IMR-90 (cell line): ENCODE measurements around the gene DISC1. TPM values are rescaled to one million over a fixed set of nuclear protein-coding genes. Genes with fewer than 3 reads are reported as not detected.

Experiments used
- ATAC-seq: fragments of 200-7000 bp; cut with Tn5 transposase; 2 replicates; pipeline ENCODE4 v1.9.1; 2020; ENCODE audit warnings: low read depth, mild to moderate bottlenecking, moderate library complexity
- BruUV-seq: library from RNA; stranded (reverse); fragments of 400-500 nt; replicated peaks from 2 replicates; lab custom pipeline; 2021; lab: Mats Ljungman, UMichigan
- CTCF ChIA-PET: fragments of 300-600 bp; formaldehyde crosslinking; extraction: SDS; loops from one replicate; lab custom pipeline; 2021; ENCODE audit warnings: antibody characterized with exemption; lab: Yijun Ruan, JAX
- POLR2A ChIA-PET: fragments of 300-600 bp; sonication (Branson Sonifier 250); formaldehyde crosslinking; loops from one replicate; lab custom pipeline; 2022; ENCODE audit warnings: antibody characterized with exemption; ENCODE audit not compliant: unreplicated experiment; lab: Charles Lee
- DNase-seq: peaks from one replicate; pipeline ENCODE4 v3.0.0; 2013
- H2AFZ ChIP-seq: replicated peaks from 2 replicates; pipeline ENCODE3; 2013; ENCODE audit warnings: low read length, mild to moderate bottlenecking; ENCODE audit not compliant: poor library complexity
- H2AK5ac ChIP-seq: 2 replicates; pipeline ENCODE4 v1.6.1; 2013; ENCODE audit warnings: low read depth, low read length, inconsistent platforms
- H2AK9ac ChIP-seq: replicated peaks from 2 replicates; pipeline ENCODE3; 2013; ENCODE audit warnings: mild to moderate bottlenecking, low read depth, low read length, moderate library complexity; ENCODE audit not compliant: poor library complexity
- H2BK120ac ChIP-seq: 2 replicates; pipeline ENCODE4 v1.6.1; 2013; ENCODE audit warnings: low read depth, low read length, inconsistent platforms
- H2BK15ac ChIP-seq: 3 replicates; pipeline ENCODE4 v1.6.1; 2013; ENCODE audit warnings: low read depth, low read length, inconsistent platforms
- H2BK20ac ChIP-seq: 2 replicates; pipeline ENCODE4 v1.6.1; 2013; ENCODE audit warnings: low read depth, mild to moderate bottlenecking, inconsistent platforms, low read length, moderate library complexity
- H2BK5ac ChIP-seq: 2 replicates; pipeline ENCODE4 v1.6.1; 2013; ENCODE audit warnings: mild to moderate bottlenecking, low read depth, low read length, inconsistent platforms; ENCODE audit not compliant: poor library complexity, severe bottlenecking
- H3K14ac ChIP-seq: replicated peaks from 2 replicates; pipeline ENCODE4 v1.6.1; 2013; ENCODE audit warnings: low read depth, low read length, inconsistent platforms
- H3K18ac ChIP-seq: 2 replicates; pipeline ENCODE4 v1.6.1; 2013; ENCODE audit warnings: low read depth, low read length, control low read depth
- H3K23ac ChIP-seq: 2 replicates; pipeline ENCODE4 v1.6.1; 2013; ENCODE audit warnings: low read depth, low read length, inconsistent platforms
- H3K27ac ChIP-seq: 2 replicates; pipeline ENCODE4 v1.5.1; 2013; ENCODE audit warnings: mild to moderate bottlenecking, control low read depth, low read length; ENCODE audit not compliant: insufficient read depth
- H3K27me3 ChIP-seq: 2 replicates; pipeline ENCODE4 v1.6.1; 2013; ENCODE audit warnings: low read length; ENCODE audit not compliant: control insufficient read depth, insufficient read depth
- H3K36me3 ChIP-seq: 2 replicates; pipeline ENCODE4 v1.6.1; 2013; ENCODE audit warnings: low read length, mixed read lengths; ENCODE audit not compliant: control insufficient read depth, insufficient read depth
- H3K4ac ChIP-seq: 2 replicates; pipeline ENCODE4 v1.6.1; 2013; ENCODE audit warnings: low read depth, low read length, inconsistent platforms
- H3K4me1 ChIP-seq: 2 replicates; pipeline ENCODE4 v1.6.1; 2013; ENCODE audit warnings: low read length, mixed read lengths; ENCODE audit not compliant: control insufficient read depth, insufficient read depth
- H3K4me2 ChIP-seq: 2 replicates; pipeline ENCODE4 v1.6.1; 2013; ENCODE audit warnings: low read depth, mild to moderate bottlenecking, control low read depth, low read length, moderate library complexity
- H3K4me3 ChIP-seq: 2 replicates; pipeline ENCODE4 v1.5.1; 2013; ENCODE audit warnings: low read depth, mild to moderate bottlenecking, control low read depth, low read length, moderate library complexity; ENCODE audit not compliant: insufficient read depth
- H3K56ac ChIP-seq: 2 replicates; pipeline ENCODE4 v1.6.1; 2013; ENCODE audit warnings: low read length, inconsistent platforms; ENCODE audit not compliant: insufficient read depth; ENCODE audit errors: extremely low read depth
- H3K79me1 ChIP-seq, 2 experiments: 2 replicates each; pipeline ENCODE4 v1.6.1; 2013; ENCODE audit warnings: low read length in 2 of 2, inconsistent platforms in 1 of 2, low read depth in 1 of 2
- H3K9ac ChIP-seq: 2 replicates; pipeline ENCODE4 v1.6.1; 2013; ENCODE audit warnings: low read depth, low read length, control low read depth
- H3K9me1 ChIP-seq: 2 replicates; pipeline ENCODE4 v1.6.1; 2013; ENCODE audit warnings: low read length, inconsistent platforms; ENCODE audit not compliant: insufficient read depth
- H3K9me3 ChIP-seq: 2 replicates; pipeline ENCODE4 v1.6.1; 2013; ENCODE audit warnings: low read length; ENCODE audit not compliant: control insufficient read depth, insufficient read depth
- H4K20me1 ChIP-seq: 2 replicates; pipeline ENCODE4 v1.6.1; 2013; ENCODE audit warnings: low read length, inconsistent platforms; ENCODE audit not compliant: insufficient read depth
- H4K5ac ChIP-seq: 2 replicates; pipeline ENCODE4 v1.6.1; 2013; ENCODE audit warnings: mild to moderate bottlenecking, low read depth, low read length, control low read depth
- H4K8ac ChIP-seq, 2 experiments: 2 replicates each; pipeline ENCODE4 v1.6.1; 2013; ENCODE audit warnings: low read depth in 2 of 2, low read length in 2 of 2, control low read depth in 1 of 2, inconsistent platforms in 1 of 2
- H4K91ac ChIP-seq: 2 replicates; pipeline ENCODE4 v1.6.1; 2013; ENCODE audit warnings: low read depth, low read length, inconsistent platforms; ENCODE audit not compliant: insufficient read depth
- CHD1 ChIP-seq: IDR thresholded peaks from 2 replicates; pipeline ENCODE4 v1.6.1; 2012; ENCODE audit warnings: low read depth, low read length, improper control_type of control experiment
- ELK1 ChIP-seq: fragments of 150-350 bp; IDR thresholded peaks from 2 replicates; pipeline ENCODE4 v1.6.1; 2016; ENCODE audit warnings: low read depth, mild to moderate bottlenecking, low read length, moderate library complexity, borderline replicate concordance
- WGBS, 2 experiments: methylation state at CpG; one replicate each; pipeline versions ENCODE4 v1.1.5 to v1.1.7; 2013; ENCODE audit warnings: missing lambda C conversion rate in 2 of 2; ENCODE audit not compliant: insufficient read length in 1 of 2; ENCODE audit errors: extremely low coverage in 2 of 2; 5-methylcytosine and 5-hydroxymethylcytosine counted together
- dilution Hi-C: fragments of 300-500 bp; cut with HindIII; formaldehyde crosslinking; loops from one replicate; pipeline ENCODE4 v1.14.3; 2018; ENCODE audit warnings: low sequenced_read_pairs; ENCODE audit not compliant: unreplicated experiment
- in situ Hi-C: fragments of 300-500 bp; cut with MboI; formaldehyde crosslinking; loops from 3 replicates; pipeline ENCODE4 v1.14.3; 2019; ENCODE audit warnings: low sequenced_read_pairs, inconsistent platforms, mixed read lengths
- intact Hi-C: fragments of 100-400 bp; cut with micrococcal nuclease; formaldehyde crosslinking; loops from 2 replicates; pipeline ENCODE4 v1.10.0; 2022
- polyA plus RNA-seq, 3 experiments: library from polyadenylated mRNA; depleted of rRNA; stranded (reverse); fragments of >200 nt; gene quantifications; 2 replicates each; pipeline ENCODE4 v1.2.3, GENCODE V29; 2012; ENCODE audit warnings: low replicate concordance in 1 of 3
- total RNA-seq: library from RNA; depleted of rRNA; stranded (reverse); fragments of >200 nt; gene quantifications from 2 replicates; pipeline ENCODE4 v1.2.3, GENCODE V29; 2012

DISC1 gene
- total and polyA plus RNA-seq, 2 of the 4 experiments (the other 2 are of a cell fraction): 2.2 to 7.0 TPM

GRCh38 chr1:232044728-232045127 lies 418.1 kb downstream of the DISC1 start:
- no peak overlapping the region for H2BK5ac ChIP-seq
- in situ Hi-C loops (no loop called here), dilution Hi-C loops (no loop called here), intact Hi-C loops (no loop called here)
- ChIA-PET POLR2A (no interaction called here), CTCF (no interaction called here)
- H3K4me2 ChIP-seq: no peak overlapping the region
- 100% methylated on average over 2 of the region's 3 CpGs; no CpG with 5 or more reads in 1 of the 2 experiments for WGBS, 2 experiments
- H3K9me3 ChIP-seq: no peaks in the 10 kb centered on the region
- H2AK5ac ChIP-seq: no peak overlapping the region
- no peak overlapping the region for H2BK15ac ChIP-seq
- no peak overlapping the region for H3K27ac ChIP-seq
- no peak overlapping the region for H2BK20ac ChIP-seq
- no peak for DNase-seq
- no peak overlapping the region for H3K9ac ChIP-seq
- no peak overlapping the region for H2AK9ac ChIP-seq
- H3K18ac ChIP-seq: no peak overlapping the region
- H4K91ac ChIP-seq: no peak overlapping the region
- H3K36me3 ChIP-seq: no peaks in the 10 kb centered on the region
- ATAC-seq: no peak
- no peak overlapping the region for H2AFZ ChIP-seq
- H4K5ac ChIP-seq: no peak overlapping the region
- no peaks in the 10 kb centered on the region for H4K20me1 ChIP-seq
- BruUV-seq: no TSS peak
- no peak overlapping the region for H3K4ac ChIP-seq
- no peaks in the 10 kb centered on the region for H3K27me3 ChIP-seq
- H2BK120ac ChIP-seq: no peak overlapping the region
- no peak overlapping the region for H3K23ac ChIP-seq
- TF ChIP-seq ELK1 (no peak), CHD1 (no peak)
- H3K4me1 ChIP-seq: no peaks in the 10 kb centered on the region
- no peak overlapping the region for H3K4me3 ChIP-seq
- H3K14ac ChIP-seq: no peak overlapping the region
- H3K79me1 ChIP-seq: no peaks in the 10 kb centered on the region
- H3K9me1 ChIP-seq: no peaks in the 10 kb centered on the region
- no peak overlapping the region for H3K56ac ChIP-seq
- no peak overlapping the region for H4K8ac ChIP-seq
